Brain microvascular endothelial cell (primary cell): ENCODE results near the gene ETS1.

Experiments
- DNase-seq: peaks from one replicate; pipeline ENCODE4 v3.0.0-alpha.2; 2020
- H3K27ac ChIP-seq: fragments of 250-450 bp; sonication (Bioruptor Pico); 2 replicates; pipeline ENCODE4 v1.5.1; 2020; ENCODE audit warnings: mild to moderate bottlenecking, moderate library complexity
- H3K27me3 ChIP-seq: fragments of 250-450 bp; sonication (Bioruptor Pico); replicated peaks from 2 replicates; pipeline ENCODE4 v1.5.1; 2020; ENCODE audit warnings: mild to moderate bottlenecking
- H3K36me3 ChIP-seq: fragments of 250-450 bp; sonication (Bioruptor Pico); replicated peaks from 2 replicates; pipeline ENCODE4 v1.5.1; 2020; ENCODE audit warnings: mild to moderate bottlenecking
- H3K4me3 ChIP-seq: 2 replicates; pipeline ENCODE4 v1.5.1; 2011; ENCODE audit warnings: low read depth, mild to moderate bottlenecking, control low read depth, low read length, moderate library complexity
- CTCF ChIP-seq: IDR thresholded peaks from 2 replicates; pipeline ENCODE4 v1.5.1; 2011; ENCODE audit warnings: low read depth, mild to moderate bottlenecking, moderate library complexity, low read length, control low read depth, inconsistent platforms; ENCODE audit errors: missing control alignments
- in situ Hi-C: cut with HindIII; loops from 2 replicates; pipeline ENCODE4 v1.10.0; 2017; ENCODE audit warnings: low sequenced_read_pairs, low pct_ligation_motif_present

ETS1 gene

GRCh38 chr11:128629516-128630106 is 42.3 kb upstream of the ETS1 start:
- TF ChIP-seq CTCF = no peak
- Histone ChIP-seq H3K4me3 (no peak overlapping the region), H3K36me3 (no peaks in the 10 kb centered on the region), H3K27ac (no peak overlapping the region), H3K27me3 (no peaks in the 10 kb centered on the region)
- in situ Hi-C loops = loop anchor here (5.0 to 25.0 kb wide), 3 partner anchors 105 to 452 kb away; no protein-coding TSS in a partner anchor
- DNase-seq = no peak

GRCh38 chr11:128628686-128629085 is 41.3 kb upstream of the ETS1 start:
- no peak for DNase-seq
- no peak for TF ChIP-seq CTCF
- Histone ChIP-seq H3K4me3 (no peak overlapping the region), H3K27me3 (no peaks in the 10 kb centered on the region), H3K27ac (no peak overlapping the region), H3K36me3 (no peaks in the 10 kb centered on the region)
- in situ Hi-C loops = loop anchor here (10.0 to 25.0 kb wide), 2 partner anchors 104 to 341 kb away; no protein-coding TSS in a partner anchor

GRCh38 chr11:128628325-128628673 is 40.9 kb upstream of the ETS1 start:
- in situ Hi-C loops = loop anchor here (10.0 to 25.0 kb wide), 2 partner anchors 103 to 341 kb away; no protein-coding TSS in a partner anchor
- Histone ChIP-seq H3K4me3 (no peak overlapping the region), H3K27me3 (no peaks in the 10 kb centered on the region), H3K27ac (no peak overlapping the region), H3K36me3 (no peaks in the 10 kb centered on the region)
- TF ChIP-seq CTCF = no peak
- no peak for DNase-seq

GRCh38 chr11:128627666-128628324 is 40.4 kb upstream of the ETS1 start:
- no peak for DNase-seq
- no peak overlapping the region for H3K27ac ChIP-seq
- H3K36me3 ChIP-seq = no peaks in the 10 kb centered on the region
- no peak overlapping the region for H3K4me3 ChIP-seq
- in situ Hi-C loops = loop anchor here (10.0 to 25.0 kb wide), 2 partner anchors 103 to 340 kb away; no protein-coding TSS in a partner anchor
- no peaks in the 10 kb centered on the region for H3K27me3 ChIP-seq
- TF ChIP-seq CTCF = peak; percentile 40

- no peak for TF ChIP-seq CTCF
- Histone ChIP-seq H3K27me3 (no peaks in the 10 kb centered on the region), H3K27ac (no peak overlapping the region), H3K36me3 (no peaks in the 10 kb centered on the region), H3K4me3 (no peak overlapping the region)
- no peak for DNase-seq
- in situ Hi-C loops = loop anchor here (10.0 to 25.0 kb wide), 2 partner anchors 102 to 340 kb away; no protein-coding TSS in a partner anchor
Measured at GRCh38 chr11:128626913-128627665, 39.7 kb upstream of the ETS1 start.
